Activated naive CD4-positive, alpha-beta T cell treated with anti-CD3 and anti-CD28 coated beads, Interleukin-2, amount 50 U/mL, for 24 hours (primary cell): Measurements from ENCODE around the gene THSD7B.
"Not testable (repeated sequence)": the region's sequence is repeated elsewhere in the genome, so short reads cannot be mapped to it uniquely, and the experiment has no call there.

Experiments used
- H3K27ac Mint-ChIP-seq: one replicate; pipeline ENCODE4 v1.8.0; 2021; ENCODE audit warnings: mild to moderate bottlenecking, mixed read lengths
- H3K27me3 Mint-ChIP-seq: one replicate; pipeline ENCODE4 v1.8.0; 2021; ENCODE audit warnings: mixed read lengths
- H3K36me3 Mint-ChIP-seq: one replicate; pipeline ENCODE4 v1.8.0; 2021; ENCODE audit warnings: mixed read lengths
- H3K4me1 Mint-ChIP-seq: one replicate; pipeline ENCODE4 v1.8.0; 2021; ENCODE audit warnings: mixed read lengths
- H3K4me3 Mint-ChIP-seq: one replicate; pipeline ENCODE4 v1.8.0; 2021; ENCODE audit warnings: mild to moderate bottlenecking, mixed read lengths
- H3K9me3 Mint-ChIP-seq: one replicate; pipeline ENCODE4 v1.8.0; 2021; ENCODE audit warnings: mixed read lengths

THSD7B gene

GRCh38 chr2:137302957-137303356, 537.6 kb downstream of the THSD7B start:
- H3K4me3 Mint-ChIP-seq: no peak overlapping the region
- no peak overlapping the region for H3K27ac Mint-ChIP-seq
- no peaks in the 10 kb centered on the region for H3K4me1 Mint-ChIP-seq
- no peaks in the 10 kb centered on the region for H3K27me3 Mint-ChIP-seq
- H3K36me3 Mint-ChIP-seq: no peaks in the 10 kb centered on the region
- no peaks in the 10 kb centered on the region for H3K9me3 Mint-ChIP-seq

DNA sequence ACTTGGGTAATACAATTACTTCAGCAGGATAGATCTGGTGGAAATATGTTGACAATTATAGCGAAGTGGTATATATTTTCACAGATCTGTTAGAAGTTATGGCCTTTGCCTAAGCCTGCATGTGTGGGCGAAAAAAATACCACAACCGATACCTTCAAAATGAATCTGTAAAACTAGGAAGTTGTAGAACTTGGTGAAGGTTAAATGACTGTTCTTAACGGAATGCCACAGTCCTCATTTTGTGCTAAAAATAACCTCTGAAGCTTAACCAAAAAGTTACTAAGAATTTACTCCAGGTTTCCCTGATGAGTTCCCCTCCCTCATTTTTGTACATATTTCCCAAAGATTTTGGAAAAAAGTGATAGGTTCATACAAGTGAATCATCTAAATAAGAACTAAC, 550.7 kb downstream of the THSD7B start:
- no peaks in the 10 kb centered on the region for H3K4me1 Mint-ChIP-seq
- H3K27ac Mint-ChIP-seq: no peak overlapping the region
- no peak overlapping the region for H3K4me3 Mint-ChIP-seq
- H3K36me3 Mint-ChIP-seq: no peaks in the 10 kb centered on the region
- H3K27me3 Mint-ChIP-seq: no peaks in the 10 kb centered on the region
- H3K9me3 Mint-ChIP-seq: no peaks in the 10 kb centered on the region

- Mint-ChIP-seq H3K4me3 (no peak overlapping the region), H3K27me3 (no peaks in the 10 kb centered on the region), H3K9me3 (peaks cover 5% of the 10 kb centered on the region), H3K27ac (no peak overlapping the region), H3K36me3 (no peaks in the 10 kb centered on the region), H3K4me1 (no peaks in the 10 kb centered on the region)
These were observed 556.2 kb downstream of the THSD7B start for GRCh38 chr2:137321566-137321965.

GRCh38 chr2:137331562-137331961, 566.2 kb downstream of the THSD7B start:
- H3K36me3 Mint-ChIP-seq, H3K27me3 Mint-ChIP-seq, H3K4me3 Mint-ChIP-seq, H3K4me1 Mint-ChIP-seq, H3K27ac Mint-ChIP-seq, H3K9me3 Mint-ChIP-seq: not testable (repeated sequence)

- no peaks in the 10 kb centered on the region for H3K36me3 Mint-ChIP-seq
- no peak overlapping the region for H3K27ac Mint-ChIP-seq
- H3K27me3 Mint-ChIP-seq: no peaks in the 10 kb centered on the region
- peaks cover 4% of the 10 kb centered on the region for H3K9me3 Mint-ChIP-seq
- no peaks in the 10 kb centered on the region for H3K4me1 Mint-ChIP-seq
- no peak overlapping the region for H3K4me3 Mint-ChIP-seq
These were observed 568.2 kb downstream of the THSD7B start for GRCh38 chr2:137333386-137334165.

DNA sequence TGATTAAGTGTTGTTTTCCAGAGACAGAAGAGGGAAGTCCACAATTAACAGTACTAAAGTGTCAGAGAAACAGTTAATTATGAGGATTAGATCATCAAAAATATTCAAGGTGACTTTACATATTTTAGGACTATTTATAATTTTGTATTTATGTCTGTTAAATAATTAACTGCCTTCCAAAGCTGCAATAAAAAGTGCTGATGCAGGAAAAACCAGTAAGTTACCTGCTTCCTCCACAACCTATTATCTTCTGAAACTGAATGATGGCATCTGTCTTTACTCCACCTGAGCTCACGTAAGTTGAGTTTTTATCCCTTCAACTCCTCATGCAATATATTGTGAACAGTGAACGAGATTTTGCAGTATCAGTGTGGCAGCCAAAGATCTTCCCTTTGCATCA, 570.7 kb downstream of the THSD7B start:
- H3K4me3 Mint-ChIP-seq: no peak overlapping the region
- no peaks in the 10 kb centered on the region for H3K4me1 Mint-ChIP-seq
- no peak overlapping the region for H3K27ac Mint-ChIP-seq
- H3K27me3 Mint-ChIP-seq: no peaks in the 10 kb centered on the region
- H3K9me3 Mint-ChIP-seq: peaks cover 4% of the 10 kb centered on the region
- H3K36me3 Mint-ChIP-seq: no peaks in the 10 kb centered on the region

- no peak overlapping the region for H3K27ac Mint-ChIP-seq
- H3K9me3 Mint-ChIP-seq: peaks cover 4% of the 10 kb centered on the region
- no peak overlapping the region for H3K4me3 Mint-ChIP-seq
- H3K36me3 Mint-ChIP-seq: no peaks in the 10 kb centered on the region
- no peaks in the 10 kb centered on the region for H3K27me3 Mint-ChIP-seq
- no peaks in the 10 kb centered on the region for H3K4me1 Mint-ChIP-seq
These were observed 573.7 kb downstream of the THSD7B start for GRCh38 chr2:137339051-137339450.

GRCh38 chr2:137345994-137346393, 580.6 kb downstream of the THSD7B start:
- Mint-ChIP-seq H3K27ac (no peak overlapping the region), H3K27me3 (no peaks in the 10 kb centered on the region), H3K4me1 (no peaks in the 10 kb centered on the region), H3K4me3 (no peak overlapping the region), H3K36me3 (no peaks in the 10 kb centered on the region), H3K9me3 (no peaks in the 10 kb centered on the region)

GRCh38 chr2:137348301-137348700, 583.0 kb downstream of the THSD7B start:
- no peaks in the 10 kb centered on the region for H3K4me1 Mint-ChIP-seq

GRCh38 chr2:137357634-137358033, 592.3 kb downstream of the THSD7B start:
- Mint-ChIP-seq H3K9me3 (no peaks in the 10 kb centered on the region), H3K36me3 (no peaks in the 10 kb centered on the region)

More at GRCh38 chr2:137348301-137348700, 583.0 kb downstream of the THSD7B start:
- Mint-ChIP-seq H3K9me3 (no peaks in the 10 kb centered on the region), H3K36me3 (no peaks in the 10 kb centered on the region), H3K27ac (no peak overlapping the region), H3K27me3 (no peaks in the 10 kb centered on the region), H3K4me3 (no peak overlapping the region)

DNA sequence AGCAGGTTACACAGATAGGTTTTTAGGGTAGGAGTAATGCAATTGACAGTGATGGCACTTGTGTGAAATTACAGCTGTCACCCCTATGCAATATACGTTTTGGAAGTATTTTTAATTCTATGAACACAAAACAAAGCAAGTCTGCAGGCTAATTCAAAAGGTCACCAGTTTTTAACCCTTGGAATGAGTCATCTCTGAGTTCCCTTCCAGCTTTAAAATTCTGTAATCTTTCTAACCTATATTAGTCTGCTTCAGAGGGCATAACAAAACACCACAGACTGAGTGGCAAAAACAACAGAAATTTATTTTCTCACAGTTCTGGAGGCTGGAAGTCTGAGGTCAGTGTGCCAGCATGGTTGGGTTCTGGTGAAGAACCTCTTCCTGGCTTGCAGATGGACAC, 602.0 kb downstream of the THSD7B start:
- Mint-ChIP-seq H3K4me1 (no peaks in the 10 kb centered on the region), H3K27me3 (no peaks in the 10 kb centered on the region), H3K36me3 (no peaks in the 10 kb centered on the region), H3K9me3 (peaks cover 6% of the 10 kb centered on the region), H3K27ac (no peak overlapping the region), H3K4me3 (no peak overlapping the region)

More at GRCh38 chr2:137357634-137358033, 592.3 kb downstream of the THSD7B start:
- no peaks in the 10 kb centered on the region for H3K4me1 Mint-ChIP-seq
- no peaks in the 10 kb centered on the region for H3K27me3 Mint-ChIP-seq
- no peak overlapping the region for H3K27ac Mint-ChIP-seq
- H3K4me3 Mint-ChIP-seq: no peak overlapping the region

DNA sequence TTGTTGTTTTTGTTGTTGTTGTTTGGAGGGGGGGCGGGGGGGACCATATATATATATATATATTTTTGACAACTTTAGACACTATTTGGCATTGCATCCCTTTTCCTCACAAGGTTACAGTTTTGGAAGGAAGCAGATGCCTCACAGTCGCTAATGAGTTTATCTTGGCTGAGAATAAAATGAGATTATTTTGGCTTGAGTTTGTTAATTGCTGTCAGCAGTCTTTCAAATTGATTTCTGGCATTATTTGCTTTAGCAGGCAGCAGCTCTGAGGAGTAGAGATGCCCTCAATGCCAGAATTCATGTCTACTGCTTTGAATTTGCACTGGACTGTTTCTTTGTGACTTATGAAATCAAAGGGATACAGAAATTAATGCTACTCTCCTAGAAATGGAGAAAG, 603.8 kb downstream of the THSD7B start:
- no peaks in the 10 kb centered on the region for H3K36me3 Mint-ChIP-seq
- no peak overlapping the region for H3K4me3 Mint-ChIP-seq
- no peaks in the 10 kb centered on the region for H3K9me3 Mint-ChIP-seq
- no peak overlapping the region for H3K27ac Mint-ChIP-seq
- H3K27me3 Mint-ChIP-seq: no peaks in the 10 kb centered on the region
- no peaks in the 10 kb centered on the region for H3K4me1 Mint-ChIP-seq

DNA sequence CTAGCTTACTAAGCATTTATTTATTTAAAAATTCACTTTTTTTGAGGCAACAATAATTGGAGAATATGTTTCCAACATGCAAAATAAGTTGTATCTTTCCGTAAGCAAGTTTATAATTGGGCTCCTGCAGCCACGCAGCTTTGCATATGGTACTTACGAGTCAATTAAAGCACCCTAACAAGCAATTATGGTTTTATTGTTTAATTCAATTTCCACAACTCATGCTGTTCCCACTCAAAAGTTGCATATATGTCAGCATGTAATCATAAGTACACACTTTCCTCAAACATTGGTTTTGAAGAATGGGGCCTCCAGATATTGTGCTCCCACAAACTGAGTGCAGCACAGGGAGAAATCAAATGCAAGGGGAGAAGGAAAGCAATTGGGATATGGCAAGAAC, 613.8 kb downstream of the THSD7B start:
- H3K27me3 Mint-ChIP-seq: no peaks in the 10 kb centered on the region
- H3K36me3 Mint-ChIP-seq: no peaks in the 10 kb centered on the region

DNA sequence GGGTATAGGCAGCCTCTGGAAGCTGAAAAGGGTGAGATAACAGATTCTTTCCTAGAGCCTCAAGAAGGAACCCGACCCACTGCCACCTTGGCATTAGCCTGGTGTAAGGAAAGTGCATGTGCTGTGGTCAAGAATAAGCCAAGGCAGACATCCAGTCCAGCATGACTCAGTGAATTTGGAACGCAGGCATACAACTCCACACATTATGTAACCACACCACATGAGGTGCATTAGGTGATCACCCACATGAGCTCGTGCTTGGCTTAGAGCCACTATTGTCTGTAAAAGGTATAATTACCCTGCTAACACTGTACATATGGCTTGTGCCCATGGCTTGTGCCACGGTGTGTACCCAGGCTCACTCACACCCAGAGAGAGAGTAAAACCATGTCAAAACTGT, 615.3 kb downstream of the THSD7B start:
- Mint-ChIP-seq H3K27ac (no peak overlapping the region), H3K9me3 (no peaks in the 10 kb centered on the region), H3K27me3 (no peaks in the 10 kb centered on the region), H3K4me3 (no peak overlapping the region), H3K4me1 (no peaks in the 10 kb centered on the region), H3K36me3 (no peaks in the 10 kb centered on the region)

More for the DNA sequence above, 613.8 kb downstream of the THSD7B start:
- H3K9me3 Mint-ChIP-seq: peaks cover 4% of the 10 kb centered on the region
- no peak overlapping the region for H3K4me3 Mint-ChIP-seq
- no peaks in the 10 kb centered on the region for H3K4me1 Mint-ChIP-seq
- H3K27ac Mint-ChIP-seq: no peak overlapping the region

GRCh38 chr2:137381731-137382130, 616.4 kb downstream of the THSD7B start:
- H3K27me3 Mint-ChIP-seq: no peaks in the 10 kb centered on the region
- no peak overlapping the region for H3K27ac Mint-ChIP-seq
- H3K9me3 Mint-ChIP-seq: no peaks in the 10 kb centered on the region
- H3K4me3 Mint-ChIP-seq: no peak overlapping the region
- no peaks in the 10 kb centered on the region for H3K4me1 Mint-ChIP-seq
- H3K36me3 Mint-ChIP-seq: no peaks in the 10 kb centered on the region

DNA sequence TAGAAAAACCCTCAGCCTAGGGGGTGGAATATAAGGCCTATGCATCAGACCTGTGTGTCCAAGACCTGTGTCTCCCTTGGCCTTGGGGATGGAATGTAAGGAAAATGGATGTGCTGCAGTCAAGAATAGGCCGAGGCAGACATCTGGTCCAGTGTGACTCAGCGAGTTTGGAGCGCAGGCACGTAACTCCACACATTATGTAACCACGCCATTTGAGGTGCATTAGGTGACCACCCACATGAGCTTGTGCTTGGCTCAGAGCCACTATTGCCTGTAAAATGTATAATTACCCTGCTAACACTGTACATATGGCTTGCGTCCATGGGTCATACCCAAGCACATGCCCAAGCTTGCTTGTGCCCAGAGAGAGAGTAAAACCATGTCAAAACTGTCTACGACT, 618.0 kb downstream of the THSD7B start:
- H3K4me1 Mint-ChIP-seq: no peaks in the 10 kb centered on the region
- no peaks in the 10 kb centered on the region for H3K27me3 Mint-ChIP-seq
- H3K27ac Mint-ChIP-seq: no peak overlapping the region
- H3K36me3 Mint-ChIP-seq: no peaks in the 10 kb centered on the region
- no peak overlapping the region for H3K4me3 Mint-ChIP-seq
- no peaks in the 10 kb centered on the region for H3K9me3 Mint-ChIP-seq

- Mint-ChIP-seq H3K27ac (no peak overlapping the region), H3K4me1 (no peaks in the 10 kb centered on the region), H3K27me3 (no peaks in the 10 kb centered on the region), H3K36me3 (no peaks in the 10 kb centered on the region), H3K9me3 (no peaks in the 10 kb centered on the region), H3K4me3 (no peak overlapping the region)
These were observed 621.7 kb downstream of the THSD7B start for GRCh38 chr2:137387044-137387443.
